ENCODE measurements around the gene GALR2.
"Not testable (repeated sequence)": the region's sequence is repeated elsewhere in the genome, so short reads cannot be mapped to it uniquely, and the experiment has no call there.

Gene GALR2

DNA sequence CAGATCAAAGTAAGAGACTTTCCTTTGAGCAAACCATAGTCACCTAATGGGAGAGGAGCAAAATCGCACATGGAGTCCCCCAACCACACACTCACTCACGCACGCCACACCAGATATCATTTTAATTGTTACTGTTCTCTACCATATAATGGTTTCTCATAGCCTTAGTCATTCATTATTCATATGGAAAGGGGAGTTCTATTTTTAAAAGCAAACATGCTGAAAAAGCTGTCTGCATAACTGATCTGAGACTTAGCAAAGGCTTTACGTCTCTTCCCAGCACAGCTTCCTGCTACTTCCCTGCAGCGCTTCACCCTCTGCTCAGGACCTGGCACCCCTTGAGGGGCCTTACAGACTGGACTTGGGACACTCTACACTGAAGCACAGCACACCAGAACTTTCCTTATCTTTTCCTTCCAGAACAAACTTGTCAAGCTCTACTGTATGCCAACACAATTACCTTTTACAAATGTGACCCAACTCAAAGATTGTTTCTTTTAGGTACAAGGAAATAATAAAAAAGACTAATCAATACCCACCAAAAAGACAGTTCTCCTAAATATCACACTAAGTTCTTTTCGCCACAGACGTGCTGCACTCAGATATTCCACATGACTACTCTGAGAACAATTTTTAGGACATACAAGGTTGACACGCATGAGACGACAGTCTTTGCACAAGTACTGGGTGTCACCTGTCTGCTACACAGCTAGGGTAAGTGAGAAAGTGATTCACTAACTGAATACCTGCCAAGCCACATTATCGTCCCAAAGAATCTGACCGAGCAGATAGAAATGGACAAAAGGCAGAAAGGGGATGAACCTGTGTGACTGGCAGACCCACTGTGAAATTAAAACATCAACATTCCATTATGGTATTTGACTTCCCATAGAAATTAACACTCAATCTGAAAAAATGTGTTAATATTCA lies 23.8 kb upstream of the GALR2 start:
- no peak for DNase-seq

DNA sequence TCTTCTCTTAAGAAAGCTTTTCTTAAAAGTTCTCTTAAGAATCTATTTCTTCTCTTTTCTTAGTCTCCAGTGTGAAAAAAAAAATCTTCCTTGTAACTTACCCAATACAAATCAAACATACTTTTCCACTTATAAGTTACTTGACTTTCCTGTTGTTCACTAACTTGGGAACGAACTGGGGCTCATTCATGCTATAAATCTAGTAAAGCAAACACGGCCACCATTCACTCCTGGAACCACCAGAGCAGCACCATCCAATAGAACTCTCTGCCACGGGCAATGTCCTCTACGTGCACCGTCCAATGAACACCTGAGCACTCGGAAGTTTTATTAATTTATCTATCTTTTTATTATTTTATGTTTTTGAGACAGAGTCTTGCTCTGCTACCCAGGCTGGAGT lies 23.0 kb upstream of the GALR2 start:
- no peak for DNase-seq

DNA sequence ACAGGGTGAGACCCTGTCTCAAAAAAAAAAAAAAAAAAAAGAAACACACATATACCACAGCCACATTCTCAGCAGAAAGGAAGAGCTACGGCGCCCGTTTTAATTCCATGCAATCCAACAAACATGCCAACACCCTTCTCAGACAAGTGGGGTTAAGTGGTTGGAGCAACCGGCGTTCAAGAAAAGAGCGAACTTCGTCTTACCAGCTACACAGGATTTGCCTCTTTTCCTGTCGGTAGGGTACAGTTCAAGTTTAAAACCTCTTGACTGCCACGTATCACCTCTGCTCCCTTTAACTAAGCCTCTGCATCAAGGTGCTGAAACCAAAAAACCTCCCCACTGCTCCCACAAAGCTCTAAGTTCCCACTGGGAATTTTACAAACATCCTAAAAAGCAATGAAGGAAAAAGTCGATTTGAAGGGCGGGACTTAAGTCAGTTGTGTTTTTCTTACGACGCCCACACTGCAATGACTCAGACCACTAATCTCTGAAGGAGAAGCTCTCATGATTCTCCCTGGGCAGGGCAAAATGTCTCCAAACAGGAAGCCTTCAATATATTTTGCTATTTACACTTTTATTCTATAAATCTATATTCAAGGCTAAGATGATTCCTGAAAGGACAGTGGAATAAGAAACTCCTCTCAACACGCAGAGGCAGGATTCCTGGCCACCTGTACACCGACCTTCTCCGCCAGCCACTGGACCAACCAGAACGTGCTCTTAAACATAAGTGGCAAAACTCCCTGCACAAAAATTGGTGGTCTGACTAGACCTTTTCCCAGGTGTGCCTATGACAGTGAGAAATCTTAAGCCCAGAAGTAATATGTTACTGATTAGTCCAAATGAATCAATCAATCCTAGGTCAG lies 21.1 kb upstream of the GALR2 start:
- no peak for DNase-seq

DNA sequence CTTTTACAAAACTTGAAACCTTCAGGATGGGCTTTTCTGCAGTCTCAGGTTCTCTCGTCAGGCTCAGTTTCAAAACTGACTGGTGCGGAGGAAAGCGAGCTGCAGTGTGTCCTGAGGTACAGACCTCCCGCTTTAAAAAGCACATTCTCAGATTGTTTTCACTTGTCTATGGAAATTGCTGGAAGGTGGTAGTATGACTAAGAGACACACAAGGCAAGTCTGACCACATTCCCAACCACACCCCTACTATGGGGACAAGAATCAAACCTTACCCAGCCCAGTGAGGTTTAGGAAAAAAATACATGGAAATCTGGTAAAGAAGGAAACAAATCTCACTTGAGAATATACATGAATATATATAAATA lies 20.5 kb upstream of the GALR2 start:
- DNase-seq, result no peak

DNA sequence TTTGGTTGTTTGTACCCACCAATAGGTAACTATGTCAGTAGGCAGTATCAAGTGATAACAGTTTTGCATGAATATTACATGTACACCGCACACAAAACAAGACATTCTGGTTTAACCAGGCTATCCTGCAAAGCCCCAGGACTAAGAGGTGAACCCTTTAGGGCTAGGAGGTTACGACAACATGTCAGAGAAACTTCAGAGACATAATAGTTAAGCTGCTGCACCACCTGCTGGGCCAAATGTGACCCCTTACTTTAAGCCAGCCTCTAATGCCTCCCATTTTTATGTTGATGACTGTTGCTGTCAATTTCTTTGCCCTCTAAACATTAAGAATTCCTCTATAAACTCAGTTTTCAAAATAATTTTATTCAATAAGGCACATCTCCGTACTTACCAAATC lies 17.7 kb upstream of the GALR2 start:
- DNase-seq, result no peak

DNA sequence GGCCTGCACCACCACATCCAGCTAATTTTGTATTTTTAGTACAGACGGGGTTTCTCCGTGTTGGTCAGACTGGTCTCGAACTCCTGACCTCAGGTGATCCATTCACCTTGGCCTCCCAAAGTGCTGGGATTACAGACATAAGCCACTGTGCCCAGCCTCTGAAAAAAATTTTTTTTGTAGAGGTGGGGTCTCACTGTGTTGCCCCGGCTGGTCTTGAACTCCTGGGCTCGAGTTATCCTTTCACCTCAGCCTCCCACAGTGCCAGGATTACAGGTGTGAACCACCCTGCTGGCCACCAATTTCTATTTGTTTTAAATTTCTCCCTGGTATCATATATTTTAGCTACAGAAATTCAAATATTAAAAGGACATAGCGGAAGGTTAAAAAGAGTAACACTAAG lies 16.3 kb upstream of the GALR2 start:
- not testable (repeated sequence) for DNase-seq

DNA sequence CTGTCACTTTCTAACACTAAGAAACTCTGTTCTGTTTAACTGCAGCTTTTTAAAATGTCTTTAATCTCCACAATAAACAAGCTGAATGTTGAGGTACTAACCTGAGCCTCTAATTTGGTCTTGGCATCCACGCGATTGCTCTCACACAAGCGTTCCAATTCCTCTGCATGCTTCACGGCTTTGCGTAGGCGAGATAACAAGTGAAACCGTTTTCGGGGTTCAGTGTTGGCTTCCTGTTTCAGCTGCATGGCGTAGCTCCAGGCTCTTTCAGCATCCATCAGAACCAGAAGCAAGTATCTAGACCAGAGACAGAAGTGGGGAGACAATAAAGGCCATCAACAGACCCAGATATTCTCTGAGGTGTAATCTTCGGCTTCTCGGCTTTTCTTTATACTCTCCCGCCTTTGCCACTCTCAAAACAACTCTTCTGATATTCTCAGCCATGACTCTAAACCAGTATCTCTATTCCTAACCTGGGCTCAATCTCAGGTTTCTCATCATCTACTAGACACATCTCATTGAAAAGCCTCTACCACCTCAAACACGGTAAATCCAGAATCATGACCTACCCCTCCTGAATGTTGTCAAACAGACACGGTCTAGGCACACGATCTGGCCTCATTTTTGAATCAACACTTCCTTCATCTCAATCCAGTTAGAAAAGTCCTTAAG lies 10.6 kb upstream of the GALR2 start:
- DNase-seq, result no peak

DNA sequence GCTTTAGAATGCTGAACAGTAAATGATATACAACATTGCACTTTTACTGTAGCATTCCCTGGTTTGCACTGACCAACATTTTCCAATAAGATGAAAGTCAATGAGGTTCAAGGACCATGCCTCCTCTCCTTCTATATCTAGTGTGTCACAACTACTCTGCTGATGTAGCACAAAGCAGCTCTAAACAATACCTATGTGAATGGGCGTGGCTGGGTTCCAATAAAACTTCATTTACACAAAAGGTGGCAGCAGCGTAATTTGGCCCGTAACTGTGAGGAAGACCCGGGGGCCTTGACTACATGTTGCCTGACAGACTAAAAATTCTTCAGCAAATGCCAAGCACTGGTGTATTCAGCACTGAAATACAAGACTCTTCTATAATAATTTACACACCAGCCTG lies 8.8 kb upstream of the GALR2 start:
- no peak for DNase-seq

DNA sequence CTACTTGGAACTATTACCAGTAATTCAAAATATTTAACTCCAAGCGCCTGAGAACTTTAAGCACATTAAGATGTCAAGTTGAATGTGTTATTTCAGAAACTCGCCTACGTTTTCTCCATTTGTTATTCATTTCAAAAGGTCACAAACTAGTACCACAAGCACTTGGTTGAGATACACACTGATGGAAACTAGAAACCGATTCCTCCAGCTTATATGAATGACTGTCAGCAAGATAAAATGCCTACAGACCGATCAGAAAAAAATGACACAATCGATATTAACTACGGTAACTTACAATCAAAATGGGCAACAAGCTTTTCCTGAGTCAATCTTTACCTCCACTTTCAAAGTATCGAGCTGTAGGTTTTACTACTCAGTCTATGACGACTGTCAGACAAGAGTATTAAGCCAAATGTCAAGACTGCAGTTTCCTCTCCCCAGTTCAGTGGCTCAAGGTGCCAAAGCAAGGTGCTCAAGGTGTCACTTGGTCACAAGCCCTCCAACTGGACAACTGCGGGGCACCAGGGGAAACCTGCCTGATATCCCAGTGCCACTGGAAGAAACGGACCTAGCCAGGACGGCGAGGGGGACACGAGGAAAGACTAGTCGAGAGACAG lies 2.9 kb upstream of the GALR2 start:
- DNase-seq, result peak; percentile 83

DNA sequence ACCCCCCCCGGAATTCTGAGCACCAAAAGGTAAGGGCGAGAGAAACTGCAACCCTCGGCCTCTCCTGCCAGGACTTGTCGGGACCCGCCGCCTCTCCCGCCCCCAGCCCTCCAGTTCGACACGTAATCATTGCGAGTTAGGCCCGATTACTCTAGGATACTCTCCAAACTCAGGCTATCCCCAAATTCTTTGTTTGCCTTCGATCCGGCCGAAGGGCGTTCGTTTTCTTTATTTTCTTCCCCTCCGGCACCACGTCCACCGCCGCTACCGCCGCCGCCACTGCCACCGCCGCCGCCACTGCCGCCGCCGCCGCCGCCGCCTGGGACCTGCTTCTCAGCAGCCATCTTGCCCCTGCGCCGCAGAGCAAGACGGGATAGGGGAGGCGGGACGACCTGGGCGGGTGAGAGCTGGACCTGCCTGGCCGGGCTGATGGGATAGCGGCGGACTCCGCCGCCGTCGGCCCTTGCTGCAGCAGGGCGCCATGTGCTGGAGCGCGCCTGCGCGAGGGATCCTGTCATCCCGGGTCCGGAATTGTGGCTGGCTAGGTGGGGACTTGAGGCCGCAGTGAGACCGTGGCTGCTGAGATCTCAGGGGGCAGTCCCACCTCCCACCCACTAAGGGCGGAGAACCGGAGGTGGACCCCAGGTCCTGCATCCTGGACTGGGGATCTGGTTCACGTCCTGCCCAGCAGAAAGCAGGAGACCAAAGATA lies 2.3 kb upstream of the GALR2 start, which contains the start of gene SRP68:
Gene SRP68, minus strand, starts transcription at position 370 of the 711 bp plus-strand sequence. Its CDS starts 26 bp downstream, at position 344.
- peak; percentile 93 for DNase-seq

DNA sequence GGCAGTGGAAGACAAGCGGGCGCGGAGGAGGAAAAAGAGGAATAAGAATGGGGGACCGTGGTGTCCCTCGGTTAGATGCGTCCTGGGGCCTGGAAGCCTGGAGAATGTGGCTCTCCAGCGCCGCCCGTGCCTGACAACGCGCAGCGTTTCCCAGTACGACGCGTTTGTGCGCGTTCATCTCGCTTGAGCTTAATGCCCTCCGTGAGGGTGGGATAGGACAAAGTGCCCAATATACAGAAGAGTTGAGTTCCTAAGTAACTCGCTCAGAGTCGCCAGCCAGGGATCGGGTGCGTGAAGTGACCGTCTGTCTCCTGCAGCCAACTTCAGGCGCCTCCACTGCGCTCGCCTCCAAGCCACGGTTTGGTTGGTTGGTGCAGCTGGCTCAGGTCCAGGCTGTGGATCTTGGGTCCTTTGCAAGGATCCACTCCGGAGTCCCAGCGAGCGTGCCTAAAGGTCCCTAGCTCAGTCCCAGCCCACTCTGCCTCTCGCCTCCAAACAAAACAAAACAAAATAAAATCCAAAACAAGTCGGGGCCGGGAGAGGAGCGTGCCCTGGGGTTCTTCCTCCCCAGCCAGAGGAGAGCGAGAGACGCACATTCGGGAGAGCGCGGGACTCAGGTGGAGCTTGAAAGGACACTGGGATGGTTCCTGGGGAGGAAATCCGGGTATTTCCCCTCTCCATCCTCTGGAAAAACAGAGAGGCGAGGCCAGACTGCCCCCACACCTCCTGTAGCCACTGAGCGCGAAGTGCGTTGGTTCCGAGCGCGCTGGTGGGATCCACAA lies 974 bp downstream of the GALR2 start:
- DNase-seq, result no peak

DNA sequence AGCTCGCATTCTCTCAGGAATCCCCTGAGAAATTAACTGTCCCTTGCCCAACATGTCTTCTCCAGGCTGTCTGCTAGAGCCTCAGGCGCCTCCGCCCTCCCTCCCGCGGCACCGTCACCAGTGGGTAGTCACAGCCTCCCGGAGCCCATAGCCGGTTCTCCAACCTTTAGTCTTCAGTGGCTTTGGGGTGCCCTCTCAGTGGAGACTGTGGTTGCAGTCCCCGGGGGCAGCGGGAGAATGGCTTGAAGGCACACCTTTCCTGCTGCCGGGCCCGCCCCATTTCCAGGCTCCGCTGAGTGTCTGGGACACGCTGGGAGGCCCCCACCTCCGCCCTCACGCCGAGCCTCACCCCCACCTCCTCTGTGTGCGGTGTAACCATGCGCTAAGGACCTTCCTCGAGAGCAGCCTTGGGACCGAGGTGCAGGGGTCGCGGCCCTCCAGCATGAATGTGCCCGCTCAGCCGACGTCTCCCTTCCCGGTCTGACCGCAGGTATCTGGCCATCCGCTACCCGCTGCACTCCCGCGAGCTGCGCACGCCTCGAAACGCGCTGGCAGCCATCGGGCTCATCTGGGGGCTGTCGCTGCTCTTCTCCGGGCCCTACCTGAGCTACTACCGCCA lies 1.7 kb downstream of the GALR2 start:
- DNase-seq, result peak; percentile 65

DNA sequence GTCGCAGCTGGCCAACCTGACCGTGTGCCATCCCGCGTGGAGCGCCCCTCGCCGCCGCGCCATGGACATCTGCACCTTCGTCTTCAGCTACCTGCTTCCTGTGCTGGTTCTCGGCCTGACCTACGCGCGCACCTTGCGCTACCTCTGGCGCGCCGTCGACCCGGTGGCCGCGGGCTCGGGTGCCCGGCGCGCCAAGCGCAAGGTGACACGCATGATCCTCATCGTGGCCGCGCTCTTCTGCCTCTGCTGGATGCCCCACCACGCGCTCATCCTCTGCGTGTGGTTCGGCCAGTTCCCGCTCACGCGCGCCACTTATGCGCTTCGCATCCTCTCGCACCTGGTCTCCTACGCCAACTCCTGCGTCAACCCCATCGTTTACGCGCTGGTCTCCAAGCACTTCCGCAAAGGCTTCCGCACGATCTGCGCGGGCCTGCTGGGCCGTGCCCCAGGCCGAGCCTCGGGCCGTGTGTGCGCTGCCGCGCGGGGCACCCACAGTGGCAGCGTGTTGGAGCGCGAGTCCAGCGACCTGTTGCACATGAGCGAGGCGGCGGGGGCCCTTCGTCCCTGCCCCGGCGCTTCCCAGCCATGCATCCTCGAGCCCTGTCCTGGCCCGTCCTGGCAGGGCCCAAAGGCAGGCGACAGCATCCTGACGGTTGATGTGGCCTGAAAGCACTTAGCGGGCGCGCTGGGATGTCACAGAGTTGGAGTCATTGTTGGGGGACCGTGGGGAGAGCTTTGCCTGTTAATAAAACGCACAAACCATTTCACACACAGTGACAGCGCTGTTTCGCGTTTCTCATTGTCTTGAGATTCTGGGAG lies 2.4 kb downstream of the GALR2 start:
- peak; percentile 76 for DNase-seq

DNA sequence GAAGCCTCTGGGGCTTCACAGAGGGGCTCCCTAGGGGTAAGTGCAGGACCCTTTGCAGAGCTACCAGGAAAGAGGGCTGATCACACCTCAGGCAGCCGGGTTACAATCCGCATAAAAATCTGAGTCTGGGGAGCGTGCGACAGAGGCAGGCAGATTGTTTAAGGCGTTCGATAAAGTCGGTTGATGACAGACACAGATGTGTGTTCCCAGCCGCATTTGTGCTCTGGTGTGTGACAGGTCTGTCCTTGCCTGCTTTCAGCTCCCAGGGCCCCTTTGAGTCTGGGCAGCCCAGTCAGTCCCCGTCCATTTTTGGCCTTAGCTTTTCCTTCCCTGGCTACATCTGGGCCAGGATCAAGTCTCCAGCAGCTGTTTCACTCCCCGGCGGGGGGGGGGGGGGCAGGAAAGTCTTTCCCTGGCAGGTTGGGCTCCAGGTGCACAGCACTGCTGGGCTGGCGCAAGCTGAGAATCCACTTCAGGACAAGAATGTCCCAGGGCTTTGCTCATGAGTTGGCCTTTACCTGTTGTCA lies 3.1 kb downstream of the GALR2 start:
- DNase-seq, result no peak

DNA sequence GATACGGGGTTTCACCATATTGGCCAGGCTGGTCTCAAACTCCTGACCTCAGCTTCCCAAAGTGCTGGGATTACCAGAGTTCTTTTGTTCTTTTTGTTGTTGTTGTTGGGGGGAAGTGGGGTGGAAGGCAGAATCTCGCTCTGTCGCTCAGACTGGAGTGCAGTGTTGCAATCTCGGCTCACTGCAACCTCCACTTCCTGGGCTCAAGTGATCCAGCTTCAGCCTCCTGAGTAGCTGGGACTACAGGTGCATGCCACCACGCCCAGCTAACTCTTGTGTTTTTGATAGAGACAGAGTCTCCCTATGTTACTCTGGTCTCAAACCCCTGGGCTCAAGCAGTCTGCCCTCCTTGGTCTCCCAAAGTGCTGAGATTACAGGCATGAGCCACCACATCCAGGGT lies 3.8 kb downstream of the GALR2 start:
- DNase-seq, result not testable (repeated sequence)

DNA sequence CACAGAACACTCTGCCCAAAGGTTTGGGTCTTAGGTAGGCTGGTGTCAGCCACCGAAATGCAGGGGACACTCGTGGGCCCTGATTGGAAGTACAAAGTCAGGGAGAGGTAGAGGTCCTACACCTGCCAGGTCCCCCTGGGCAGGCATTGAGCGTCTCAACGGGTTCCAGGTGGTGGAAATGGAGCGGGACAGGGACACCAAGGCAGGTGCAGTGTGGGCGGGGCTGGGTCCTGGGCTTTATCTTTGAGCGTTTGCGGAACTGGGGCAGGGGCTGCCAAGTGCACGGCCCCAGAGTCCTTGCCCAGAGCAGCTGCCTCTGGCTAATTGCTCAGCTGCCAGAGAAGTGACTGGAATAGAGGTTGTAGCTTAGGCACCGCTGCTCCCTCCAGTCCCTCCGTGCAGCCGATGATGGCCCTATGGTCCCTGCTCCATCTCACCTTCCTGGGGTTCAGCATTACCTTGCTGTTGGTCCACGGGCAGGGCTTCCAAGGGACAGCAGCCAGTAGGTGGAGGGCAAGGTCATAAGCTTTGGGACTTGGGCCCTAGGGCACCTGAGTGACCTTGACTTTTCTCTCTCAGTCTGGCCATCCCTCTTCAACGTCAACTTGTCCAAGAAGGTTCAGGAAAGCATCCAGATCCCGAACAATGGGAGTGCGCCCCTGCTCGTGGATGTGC lies 4.4 kb downstream of the GALR2 start, which contains the start of gene ZACN:
Gene ZACN, plus strand, starts transcription at position 323 of the 675 bp plus-strand sequence. Its CDS starts 83 bp downstream, at position 406.
- no peak for DNase-seq

DNA sequence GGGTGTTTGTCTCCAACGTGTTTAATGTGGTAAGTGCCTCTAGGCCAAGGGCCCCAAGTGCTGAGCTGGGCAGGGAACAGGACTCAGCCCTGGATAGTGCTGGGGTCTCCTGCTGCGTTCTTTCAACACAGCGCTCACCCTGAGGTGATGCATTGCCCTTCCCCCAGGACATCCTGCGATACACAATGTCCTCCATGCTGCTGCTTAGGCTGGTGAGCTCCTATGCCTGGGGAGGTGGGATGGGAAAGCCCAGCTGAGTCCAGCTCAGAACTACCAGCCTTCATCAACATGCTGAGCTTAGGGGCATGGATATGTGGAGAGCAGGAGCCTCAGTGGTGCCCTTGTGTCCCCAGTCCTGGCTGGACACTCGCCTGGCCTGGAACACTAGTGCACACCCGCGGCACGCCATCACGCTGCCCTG lies 5.0 kb downstream of the GALR2 start:
- no peak for DNase-seq

DNA sequence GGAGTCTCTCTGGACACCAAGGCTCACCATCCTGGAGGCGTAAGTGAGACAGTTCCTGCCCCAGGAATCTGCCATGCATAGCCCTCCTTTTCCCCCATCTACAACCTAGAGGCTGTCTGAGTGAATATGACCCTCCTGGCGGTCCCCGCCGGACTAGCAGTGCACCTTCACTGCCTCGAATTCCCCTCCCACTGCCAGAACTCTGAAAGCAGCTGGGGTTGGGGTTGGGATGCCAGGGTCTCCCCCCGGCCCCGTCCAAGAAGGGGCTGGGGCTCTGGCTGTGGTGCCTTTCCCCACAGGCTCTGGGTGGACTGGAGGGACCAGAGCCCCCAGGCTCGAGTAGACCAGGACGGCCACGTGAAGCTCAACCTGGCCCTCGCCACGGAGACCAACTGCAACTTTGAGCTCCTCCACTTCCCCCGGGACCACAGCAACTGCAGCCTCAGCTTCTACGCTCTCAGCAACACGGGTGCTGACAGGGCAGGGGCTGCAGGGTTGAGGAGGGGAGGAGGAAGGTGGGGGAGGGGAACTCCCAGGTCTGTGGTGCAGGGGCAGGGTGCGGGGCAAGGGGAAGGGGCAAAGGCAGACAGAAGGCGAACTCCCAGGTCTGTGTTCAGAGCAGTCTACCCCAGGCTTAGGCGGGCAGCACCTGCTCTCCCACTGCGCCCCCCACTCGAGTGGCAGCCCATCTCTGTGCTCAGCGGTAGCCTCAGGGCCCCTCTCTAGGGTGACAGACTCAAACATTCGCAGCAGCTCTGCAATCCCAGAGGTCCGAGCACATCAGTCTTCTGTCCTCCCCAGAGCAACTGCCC lies 5.6 kb downstream of the GALR2 start:
- DNase-seq, result peak; percentile 71
